CD8-positive, alpha-beta memory T cell (primary cell): Measurements from ENCODE around the gene TMEM8B. TPM values are rescaled to one million over a fixed set of nuclear protein-coding genes. Genes with fewer than 3 reads are reported as not detected.
A peak's percentile ranks its signal among the peaks of the same experiment; 100 is the strongest.

Experiments used
- CTCF ChIA-PET: fragments of 350-600 bp; sonication (Branson Sonifier 250); formaldehyde crosslinking; loops from one replicate; lab custom pipeline; 2021; ENCODE audit warnings: antibody characterized with exemption; lab: Charles Lee
- POLR2A ChIA-PET: fragments of 350-600 bp; sonication (Branson Sonifier 250); formaldehyde crosslinking; loops from one replicate; lab custom pipeline; 2021; ENCODE audit warnings: antibody characterized with exemption; lab: Charles Lee
- DNase-seq, 5 donors: peaks; one replicate each; pipeline versions ENCODE4 v3.0.0 to v3.0.0-alpha.2; 2020 to 2022; ENCODE audit warnings: mixed read lengths in 1 of 5
- H3K27ac ChIP-seq: one replicate; pipeline ENCODE4 v1.7.0; 2013; ENCODE audit warnings: low read depth, mild to moderate bottlenecking, low read length, moderate library complexity
- H3K27me3 ChIP-seq: 2 replicates; pipeline ENCODE4 v1.7.0; 2013; ENCODE audit warnings: low read length, mild to moderate bottlenecking; ENCODE audit not compliant: insufficient read depth, poor library complexity, severe bottlenecking
- H3K36me3 ChIP-seq: 2 replicates; pipeline ENCODE4 v1.7.0; 2013; ENCODE audit warnings: mild to moderate bottlenecking, low read length, moderate library complexity; ENCODE audit not compliant: insufficient read depth
- H3K4me1 ChIP-seq: 2 replicates; pipeline ENCODE4 v1.7.0; 2013; ENCODE audit warnings: mild to moderate bottlenecking, low read length, moderate library complexity; ENCODE audit not compliant: insufficient read depth
- H3K4me3 ChIP-seq: 2 replicates; pipeline ENCODE4 v1.7.0; 2013; ENCODE audit warnings: mild to moderate bottlenecking, low read length
- H3K9me3 ChIP-seq: 2 replicates; pipeline ENCODE4 v1.7.0; 2013; ENCODE audit warnings: mild to moderate bottlenecking, low read length
- H3K27ac Mint-ChIP-seq, 8 donors: one replicate each; pipeline ENCODE4 v1.8.0; 2020 to 2021; ENCODE audit warnings: mixed read lengths in 8 of 8, mild to moderate bottlenecking in 6 of 8, inconsistent platforms in 3 of 8, moderate library complexity in 3 of 8
- H3K27me3 Mint-ChIP-seq, 2 donors: one replicate each; pipeline ENCODE4 v1.8.0; 2020 to 2021; ENCODE audit warnings: mixed read lengths in 2 of 2, mild to moderate bottlenecking in 1 of 2, moderate library complexity in 1 of 2
- H3K36me3 Mint-ChIP-seq, 3 donors: one replicate each; pipeline ENCODE4 v1.8.0; 2020 to 2021; ENCODE audit warnings: mixed read lengths in 3 of 3, inconsistent platforms in 1 of 3, mild to moderate bottlenecking in 1 of 3
- H3K4me1 Mint-ChIP-seq, 3 donors: one replicate each; pipeline ENCODE4 v1.8.0; 2020 to 2021; ENCODE audit warnings: mixed read lengths in 3 of 3, inconsistent platforms in 1 of 3, mild to moderate bottlenecking in 1 of 3
- H3K4me3 Mint-ChIP-seq, 7 donors: one replicate each; pipeline ENCODE4 v1.8.0; 2020 to 2021; ENCODE audit warnings: mixed read lengths in 7 of 7, mild to moderate bottlenecking in 6 of 7, moderate library complexity in 4 of 7, inconsistent platforms in 2 of 7
- H3K9me3 Mint-ChIP-seq, 5 donors: one replicate each; pipeline ENCODE4 v1.8.0; 2020 to 2022; ENCODE audit warnings: mixed read lengths in 5 of 5, mild to moderate bottlenecking in 3 of 5, moderate library complexity in 2 of 5, inconsistent platforms in 1 of 5
- polyA plus RNA-seq: library from polyadenylated mRNA; unstranded; fragments of 300-500 nt; fragmentation: Illumina TruSeq; gene quantifications from one replicate; pipeline ENCODE4 v1.2.3, GENCODE V29; 2021
- total RNA-seq, 2 experiments: library from RNA; stranded (reverse); gene quantifications; one replicate each; pipeline ENCODE4 v1.2.3, GENCODE V29; 2021

The TMEM8B gene
- total and polyA plus RNA-seq, 3 experiments from 2014 or later: 2.1 to 3.0 (median 3.0) TPM

DNA sequence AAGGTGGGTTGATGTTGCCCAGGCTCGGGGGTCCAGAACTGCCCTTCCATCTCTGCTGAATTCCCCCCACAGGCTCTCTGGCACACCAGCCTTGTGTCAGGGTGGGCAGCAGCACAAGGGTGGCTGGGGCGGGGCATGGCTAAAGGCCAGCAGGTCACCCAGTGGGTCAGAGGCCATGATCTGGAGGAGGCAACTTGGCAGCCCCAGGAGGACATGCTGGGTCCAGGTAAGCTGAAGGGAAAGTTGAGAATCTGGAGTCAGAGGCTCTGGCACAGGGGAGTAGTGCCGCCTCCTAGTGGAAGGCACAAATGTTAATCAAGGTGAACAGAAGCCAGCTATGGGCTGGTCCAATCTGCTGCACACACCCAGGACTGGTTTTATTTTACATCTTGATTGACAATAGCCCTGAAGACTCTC, 6.2 kb downstream of the TMEM8B start:
- no peak overlapping the region for H3K4me3 ChIP-seq
- Mint-ChIP-seq H3K27ac (no peak overlapping the region), H3K4me1 (peaks cover 1 to 17% (median 1%) of the 10 kb centered on the region in 3 donors), H3K9me3 (no peaks in the 10 kb centered on the region), H3K36me3 (no peaks in the 10 kb centered on the region), H3K4me3 (no peak overlapping the region), H3K27me3 (no peaks in the 10 kb centered on the region)
- H3K9me3 ChIP-seq: no peaks in the 10 kb centered on the region
- no peaks in the 10 kb centered on the region for H3K4me1 ChIP-seq
- no peaks in the 10 kb centered on the region for H3K27me3 ChIP-seq
- ChIA-PET CTCF (interaction anchor here (0.7 to 2.8 kb wide), 7 partner anchors 10 to 99 kb away, joined by 3 to 18 read pairs (median 3); no protein-coding TSS in a partner anchor), POLR2A (no interaction called here)
- no peak for DNase-seq
- no peaks in the 10 kb centered on the region for H3K36me3 ChIP-seq
- H3K27ac ChIP-seq: no peak overlapping the region

DNA sequence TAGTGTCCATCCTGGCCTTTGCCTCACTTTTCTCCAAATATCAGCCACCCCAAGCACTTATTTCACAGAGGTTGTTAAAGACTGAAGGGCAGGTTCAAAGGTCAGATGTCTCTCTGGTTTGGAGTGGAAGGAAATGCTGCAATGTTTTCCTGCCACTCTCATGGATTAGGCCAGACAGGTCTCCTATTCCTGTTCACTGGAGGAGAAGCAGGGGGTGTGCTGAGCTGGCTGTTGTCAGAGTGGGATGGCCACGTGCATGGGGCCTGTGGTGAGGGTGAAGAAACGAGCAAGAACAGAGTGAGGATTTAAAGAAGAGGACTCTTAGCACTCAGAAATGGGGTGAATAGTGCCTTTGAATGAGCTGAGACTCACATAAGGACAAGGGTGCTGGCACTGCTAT, 6.7 kb downstream of the TMEM8B start:
- Mint-ChIP-seq H3K4me3 (no peak overlapping the region), H3K9me3 (no peaks in the 10 kb centered on the region), H3K27me3 (no peaks in the 10 kb centered on the region), H3K4me1 (peaks cover 0 to 11% (median 0%) of the 10 kb centered on the region in 3 donors), H3K36me3 (no peaks in the 10 kb centered on the region), H3K27ac (peak overlapping the region in 2 of 8 donors; percentile 2 to 10)
- CTCF ChIA-PET: interaction anchor here (0.7 to 2.8 kb wide), 6 partner anchors 10 to 100 kb away, joined by 3 to 18 read pairs (median 3); no protein-coding TSS in a partner anchor
- Histone ChIP-seq H3K9me3 (no peaks in the 10 kb centered on the region), H3K27me3 (no peaks in the 10 kb centered on the region), H3K36me3 (no peaks in the 10 kb centered on the region), H3K27ac (no peak overlapping the region), H3K4me3 (no peak overlapping the region), H3K4me1 (no peaks in the 10 kb centered on the region)
- POLR2A ChIA-PET: no interaction called here
- DNase-seq: no peak

DNA sequence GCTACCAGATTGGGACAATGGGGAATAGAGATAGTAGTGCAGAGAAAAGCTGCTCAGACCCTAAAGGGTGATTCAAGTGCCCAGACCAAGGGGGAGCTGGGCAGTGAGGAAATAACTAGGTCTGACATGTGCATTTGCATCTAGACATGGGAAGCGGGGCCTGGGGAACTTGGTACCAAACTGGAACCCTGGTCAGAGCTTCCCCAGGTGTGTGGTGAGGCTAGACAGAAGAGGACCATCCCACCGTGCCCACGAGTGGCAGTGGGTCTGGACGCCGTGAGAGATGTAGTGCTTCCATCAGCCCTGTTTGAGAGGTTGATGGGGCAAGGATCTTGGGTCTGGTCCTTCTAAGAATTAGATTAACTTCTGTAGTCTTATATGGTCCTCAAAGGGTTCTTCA, 7.6 kb downstream of the TMEM8B start:
- Mint-ChIP-seq H3K9me3 (no peaks in the 10 kb centered on the region), H3K4me1 (peaks cover 0 to 4% (median 0%) of the 10 kb centered on the region in 3 donors), H3K4me3 (no peak overlapping the region), H3K27ac (no peak overlapping the region), H3K27me3 (no peaks in the 10 kb centered on the region), H3K36me3 (no peaks in the 10 kb centered on the region)
- Histone ChIP-seq H3K4me3 (no peak overlapping the region), H3K4me1 (no peaks in the 10 kb centered on the region), H3K27me3 (no peaks in the 10 kb centered on the region), H3K36me3 (no peaks in the 10 kb centered on the region), H3K27ac (no peak overlapping the region), H3K9me3 (no peaks in the 10 kb centered on the region)
- ChIA-PET CTCF (interaction anchor here (1.0 to 2.8 kb wide), 3 partner anchors 11 to 100 kb away, joined by 3 to 18 read pairs (median 3); no protein-coding TSS in a partner anchor), POLR2A (no interaction called here)
- DNase-seq: no peak

DNA sequence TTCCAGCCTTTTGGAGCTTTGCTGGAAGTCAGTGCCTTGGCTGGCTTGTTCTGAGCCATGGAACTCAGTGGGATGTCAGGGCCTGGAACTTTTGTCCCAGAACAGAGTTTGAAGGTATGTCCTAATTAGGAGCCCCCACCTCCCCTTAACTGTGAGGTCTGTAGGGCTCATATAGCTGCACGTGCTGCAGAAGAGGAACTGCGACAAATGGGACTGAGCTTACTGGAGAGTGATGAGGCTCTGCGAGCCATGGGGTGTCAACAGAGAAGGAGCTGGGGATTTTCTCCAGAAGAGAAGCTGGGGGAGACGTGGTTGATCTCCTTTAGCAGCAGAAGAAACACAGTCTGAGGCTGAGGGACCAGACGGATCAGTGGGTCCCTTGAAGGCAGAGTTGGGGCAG, 10.9 kb downstream of the TMEM8B start:
- H3K36me3 ChIP-seq: no peaks in the 10 kb centered on the region
- peak overlapping the region in 2 of 8 donors; percentile 6 to 20 for H3K27ac Mint-ChIP-seq
- H3K4me1 ChIP-seq: peaks cover 9% of the 10 kb centered on the region
- no peaks in the 10 kb centered on the region for H3K9me3 Mint-ChIP-seq
- H3K27me3 Mint-ChIP-seq: no peaks in the 10 kb centered on the region
- CTCF ChIA-PET: no interaction called here
- H3K36me3 Mint-ChIP-seq: no peaks in the 10 kb centered on the region
- no peak overlapping the region for H3K4me3 Mint-ChIP-seq
- POLR2A ChIA-PET: no interaction called here
- no peak overlapping the region for H3K27ac ChIP-seq
- no peaks in the 10 kb centered on the region for H3K9me3 ChIP-seq
- no peak overlapping the region for H3K4me3 ChIP-seq
- no peak for DNase-seq
- peaks cover 5 to 7% (median 6%) of the 10 kb centered on the region in 3 donors for H3K4me1 Mint-ChIP-seq
- H3K27me3 ChIP-seq: no peaks in the 10 kb centered on the region

DNA sequence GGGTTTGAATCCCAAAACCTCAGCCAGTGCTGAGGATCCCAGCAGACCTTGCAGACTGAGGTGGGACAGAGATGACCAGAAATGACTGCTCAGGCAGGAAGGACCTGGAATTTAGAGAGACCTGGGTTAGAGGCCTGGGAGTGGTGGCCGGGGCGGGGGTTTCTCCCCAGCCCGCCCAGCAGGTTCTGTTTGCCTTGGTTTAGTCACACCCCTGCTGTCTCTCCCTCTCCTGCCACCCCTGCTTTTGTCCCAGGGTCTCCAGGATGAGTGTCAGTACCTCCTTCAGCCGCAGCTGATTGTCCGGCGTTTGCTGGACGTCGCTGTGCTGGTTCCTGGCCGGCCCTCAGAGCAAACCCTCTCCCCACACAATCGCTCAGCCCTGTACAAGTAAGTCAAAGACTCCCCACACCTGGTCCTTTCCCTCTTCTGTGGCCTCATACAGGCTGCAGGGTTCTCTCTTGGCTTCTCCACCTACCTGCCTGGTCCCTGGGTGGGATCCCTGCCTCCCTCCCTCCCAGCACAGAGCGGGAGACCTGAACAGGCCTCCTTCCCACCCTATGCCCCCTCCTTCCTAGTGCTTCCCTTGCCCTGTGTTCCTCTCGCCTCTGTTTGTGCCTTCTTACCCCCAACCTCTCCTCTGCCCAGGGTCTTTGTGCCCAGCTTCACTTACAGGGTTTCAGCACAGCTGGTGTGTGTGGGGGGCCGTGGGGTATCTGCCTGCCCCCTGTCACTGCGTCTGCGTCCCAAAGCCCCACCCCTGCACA, 12.0 kb downstream of the TMEM8B start:
- POLR2A ChIA-PET: no interaction called here
- H3K27me3 Mint-ChIP-seq: no peaks in the 10 kb centered on the region

DNA sequence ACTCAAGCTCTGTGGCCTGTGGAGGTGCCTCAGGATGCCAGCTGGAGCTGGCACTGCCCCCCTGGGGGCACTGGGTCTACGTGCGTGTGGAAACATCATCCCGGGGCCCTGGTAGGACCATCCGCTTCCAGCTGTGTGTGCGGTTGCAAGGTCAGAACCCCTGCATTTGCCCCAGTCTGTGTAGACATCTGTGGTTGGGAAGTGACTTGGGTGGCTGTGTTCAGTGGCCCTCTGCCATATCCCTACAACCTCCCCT, 12.5 kb downstream of the TMEM8B start:
- Mint-ChIP-seq H3K27ac (no peak overlapping the region), H3K27me3 (no peaks in the 10 kb centered on the region), H3K4me1 (peaks cover 15 to 16% (median 16%) of the 10 kb centered on the region in 3 donors), H3K36me3 (no peaks in the 10 kb centered on the region), H3K4me3 (no peak overlapping the region), H3K9me3 (no peaks in the 10 kb centered on the region)
- H3K36me3 ChIP-seq: no peaks in the 10 kb centered on the region
- CTCF ChIA-PET: no interaction called here
- H3K27me3 ChIP-seq: no peaks in the 10 kb centered on the region
- DNase-seq: no peak
- no peak overlapping the region for H3K27ac ChIP-seq
- no peaks in the 10 kb centered on the region for H3K9me3 ChIP-seq
- no peak overlapping the region for H3K4me3 ChIP-seq
- POLR2A ChIA-PET: no interaction called here
- peaks cover 18% of the 10 kb centered on the region for H3K4me1 ChIP-seq

More for the DNA sequence above, 12.0 kb downstream of the TMEM8B start:
- CTCF ChIA-PET: no interaction called here
- Mint-ChIP-seq H3K4me3 (no peak overlapping the region), H3K9me3 (no peaks in the 10 kb centered on the region), H3K4me1 (peaks cover 15 to 16% (median 16%) of the 10 kb centered on the region in 3 donors), H3K27ac (no peak overlapping the region), H3K36me3 (no peaks in the 10 kb centered on the region)
- no peak for DNase-seq
- peaks cover 18% of the 10 kb centered on the region for H3K4me1 ChIP-seq
- no peak overlapping the region for H3K27ac ChIP-seq
- no peaks in the 10 kb centered on the region for H3K9me3 ChIP-seq
- H3K4me3 ChIP-seq: no peak overlapping the region
- H3K27me3 ChIP-seq: no peaks in the 10 kb centered on the region
- no peaks in the 10 kb centered on the region for H3K36me3 ChIP-seq

DNA sequence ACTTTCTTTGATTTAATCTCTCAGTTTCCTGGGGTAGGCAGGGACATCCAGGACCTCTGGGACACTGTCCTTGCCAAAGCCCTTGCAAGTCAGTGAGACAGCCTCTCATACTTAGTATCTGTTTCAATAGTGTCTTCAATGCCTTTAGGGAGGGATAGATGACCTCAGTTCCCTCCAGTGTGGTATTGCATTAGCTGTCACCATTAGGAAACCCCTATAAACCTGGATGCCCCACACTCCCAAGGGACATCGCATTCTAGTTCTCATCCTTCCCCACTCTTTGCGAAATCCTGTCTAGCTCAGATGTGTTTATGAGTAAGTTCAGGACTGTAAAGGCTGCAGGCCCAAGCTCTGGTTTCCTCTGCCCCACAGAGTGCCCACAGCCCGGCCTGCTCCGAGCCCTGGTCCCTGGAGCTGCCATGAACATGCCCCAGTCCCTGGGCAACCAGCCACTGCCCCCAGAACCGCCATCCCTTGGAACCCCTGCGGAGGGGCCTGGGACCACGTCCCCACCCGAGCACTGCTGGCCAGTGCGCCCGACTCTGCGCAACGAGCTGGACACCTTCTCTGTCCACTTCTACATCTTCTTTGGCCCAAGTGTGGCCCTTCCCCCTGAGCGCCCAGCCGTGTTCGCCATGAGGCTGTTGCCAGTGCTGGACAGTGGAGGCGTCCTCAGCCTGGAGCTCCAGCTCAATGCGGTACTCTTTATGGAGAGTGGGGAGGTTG, 13.2 kb downstream of the TMEM8B start:
- POLR2A ChIA-PET: no interaction called here
- no peaks in the 10 kb centered on the region for H3K36me3 ChIP-seq

DNA sequence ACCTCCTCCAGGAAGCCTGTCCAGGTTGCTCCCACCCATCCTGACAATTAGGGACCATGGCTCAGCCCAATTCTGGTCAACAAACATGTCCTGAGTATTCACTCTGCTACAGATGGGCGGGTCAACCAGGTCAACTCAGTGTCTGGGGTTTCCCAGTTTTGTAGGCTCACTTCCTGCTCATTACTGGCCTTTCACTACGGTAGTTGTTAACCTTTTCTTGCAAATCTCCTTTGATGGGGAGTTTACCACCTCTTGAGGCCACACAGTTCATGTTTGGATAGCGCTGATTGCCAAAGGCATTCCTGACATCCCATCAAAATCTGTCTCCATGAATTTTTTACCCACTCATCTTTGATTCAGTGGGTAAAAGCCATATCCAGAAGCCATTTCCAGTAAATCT, 13.8 kb downstream of the TMEM8B start:
- Mint-ChIP-seq H3K4me3 (no peak overlapping the region), H3K4me1 (peaks cover 16 to 17% (median 16%) of the 10 kb centered on the region in 3 donors), H3K9me3 (no peaks in the 10 kb centered on the region), H3K27me3 (no peaks in the 10 kb centered on the region), H3K36me3 (peaks cover 2 to 11% (median 5%) of the 10 kb centered on the region in 3 donors), H3K27ac (peak overlapping the region in 1 of 8 donors; percentile 21)
- Histone ChIP-seq H3K36me3 (no peaks in the 10 kb centered on the region), H3K4me3 (no peak overlapping the region), H3K27me3 (no peaks in the 10 kb centered on the region), H3K27ac (no peak overlapping the region), H3K4me1 (peaks cover 18% of the 10 kb centered on the region), H3K9me3 (no peaks in the 10 kb centered on the region)
- no peak for DNase-seq
- CTCF ChIA-PET: interaction anchor here (1.8 kb wide), 1 partner anchor 17 kb away, joined by 5 read pairs; no protein-coding TSS in a partner anchor
- POLR2A ChIA-PET: no interaction called here

More for the DNA sequence above, 13.2 kb downstream of the TMEM8B start:
- Mint-ChIP-seq H3K9me3 (no peaks in the 10 kb centered on the region), H3K27ac (no peak overlapping the region), H3K36me3 (peaks cover under 1 to 5% (median 2%) of the 10 kb centered on the region in 3 donors), H3K4me3 (peak overlapping the region in 1 of 7 donors; percentile 75), H3K27me3 (no peaks in the 10 kb centered on the region), H3K4me1 (peaks cover 15 to 16% (median 16%) of the 10 kb centered on the region in 3 donors)
- peaks cover 18% of the 10 kb centered on the region for H3K4me1 ChIP-seq
- H3K4me3 ChIP-seq: no peak overlapping the region
- H3K27me3 ChIP-seq: no peaks in the 10 kb centered on the region
- H3K27ac ChIP-seq: no peak overlapping the region
- no peaks in the 10 kb centered on the region for H3K9me3 ChIP-seq
- CTCF ChIA-PET: interaction anchor here (1.8 kb wide), 1 partner anchor 16 kb away, joined by 5 read pairs; no protein-coding TSS in a partner anchor
- DNase-seq: no peak
